Naive B cell (primary cell): ENCODE results near the gene HMGCS2. TPM values are rescaled to one million over a fixed set of nuclear protein-coding genes. Genes with fewer than 3 reads are reported as not detected.

Experiments used
- ATAC-seq, 2 donors: fragments of 150-1000 bp; cut with Tn5 transposase; 2 replicates each; pipeline ENCODE4 v1.10.0; 2021; ENCODE audit warnings: low read depth in 2 of 2, mild to moderate bottlenecking in 2 of 2, moderate library complexity in 2 of 2
- DNase-seq: peaks from one replicate; pipeline ENCODE4 v3.0.0; 2022
- H3K27ac Mint-ChIP-seq, 6 donors: one replicate each; pipeline ENCODE4 v1.8.0; 2020 to 2022; ENCODE audit warnings: mild to moderate bottlenecking in 6 of 6, mixed read lengths in 6 of 6, moderate library complexity in 5 of 6, inconsistent platforms in 2 of 6
- H3K27me3 Mint-ChIP-seq, 3 donors: one replicate each; pipeline ENCODE4 v1.8.0; 2021 to 2022; ENCODE audit warnings: mixed read lengths in 3 of 3, mild to moderate bottlenecking in 1 of 3
- H3K36me3 Mint-ChIP-seq, 2 donors: one replicate each; pipeline ENCODE4 v1.8.0; 2020 to 2022; ENCODE audit warnings: mixed read lengths in 2 of 2, inconsistent platforms in 1 of 2, mild to moderate bottlenecking in 1 of 2
- H3K4me1 Mint-ChIP-seq, 3 donors: one replicate each; pipeline ENCODE4 v1.8.0; 2020 to 2022; ENCODE audit warnings: mixed read lengths in 3 of 3, inconsistent platforms in 1 of 3, mild to moderate bottlenecking in 1 of 3, moderate library complexity in 1 of 3
- H3K4me3 Mint-ChIP-seq, 8 donors: one replicate each; pipeline ENCODE4 v1.8.0; 2020 to 2022; ENCODE audit warnings: mild to moderate bottlenecking in 8 of 8, mixed read lengths in 8 of 8, moderate library complexity in 8 of 8, inconsistent platforms in 2 of 8
- H3K9me3 Mint-ChIP-seq, 7 donors: one replicate each; pipeline ENCODE4 v1.8.0; 2020 to 2022; ENCODE audit warnings: mixed read lengths in 7 of 7, mild to moderate bottlenecking in 5 of 7, inconsistent platforms in 2 of 7, moderate library complexity in 1 of 7
- polyA plus RNA-seq, 6 donors: library from polyadenylated mRNA; unstranded; fragments of 300-500 nt; fragmentation: Illumina TruSeq; gene quantifications; one replicate each; pipeline ENCODE4 v1.2.3, GENCODE V29; 2021; ENCODE audit warnings: low read depth in 6 of 6

HMGCS2 gene
- polyA plus RNA-seq, 6 donors from 2014 or later = not detected

GRCh38 chr1:119783354-119784185 lies 14.9 kb upstream of the HMGCS2 start:
- Mint-ChIP-seq H3K36me3 (no peaks in the 10 kb centered on the region), H3K4me1 (no peaks in the 10 kb centered on the region), H3K4me3 (no peak overlapping the region), H3K9me3 (peaks cover 0 to 1% (median 0%) of the 10 kb centered on the region in 7 donors), H3K27ac (peak overlapping the region in 1 of 6 donors; percentile 59), H3K27me3 (peaks cover 0 to 8% (median 4%) of the 10 kb centered on the region in 3 donors)
- ATAC-seq (no peak), DNase-seq (no peak)

DNA sequence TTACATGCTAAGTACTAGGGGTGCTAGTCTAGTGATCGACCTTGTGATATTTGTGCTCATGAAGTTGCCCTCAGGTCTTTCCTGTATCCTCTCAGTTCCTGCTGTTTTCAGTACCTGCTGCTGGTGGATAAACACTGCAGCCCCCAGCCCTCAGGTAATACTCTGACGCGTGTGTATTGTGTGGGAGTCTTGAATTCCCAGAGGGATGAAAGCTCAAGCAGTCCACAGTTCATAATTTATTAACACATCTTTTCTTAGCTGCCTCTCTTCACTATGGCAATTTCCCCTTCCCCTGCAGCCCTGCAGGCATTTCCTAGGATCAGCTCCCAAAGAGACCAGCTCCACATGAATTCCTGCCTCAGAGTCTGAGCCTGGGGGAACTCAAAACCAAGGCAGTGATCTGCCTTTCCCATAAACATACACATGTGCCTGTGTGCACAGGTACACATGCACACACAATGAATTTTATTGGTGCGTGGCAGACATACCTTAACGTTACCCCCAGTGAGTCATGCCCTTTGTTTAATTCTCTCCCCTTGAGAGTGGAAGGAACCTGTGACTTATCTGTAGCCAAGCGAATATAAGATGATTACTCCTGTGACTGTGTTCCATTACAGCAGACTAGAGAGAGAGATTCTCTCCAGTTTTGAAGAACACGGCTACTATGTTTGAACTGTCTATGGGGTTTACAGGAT lies 14.1 kb upstream of the HMGCS2 start:
- Mint-ChIP-seq H3K36me3 (no peaks in the 10 kb centered on the region), H3K27me3 (peaks cover 4 to 8% (median 5%) of the 10 kb centered on the region in 3 donors), H3K4me3 (no peak overlapping the region), H3K27ac (no peak overlapping the region), H3K4me1 (no peaks in the 10 kb centered on the region), H3K9me3 (peaks cover 0 to 1% (median 0%) of the 10 kb centered on the region in 7 donors)
- no peak for DNase-seq
- ATAC-seq = no peak

- H3K27me3 Mint-ChIP-seq = peaks cover 4 to 8% (median 7%) of the 10 kb centered on the region in 3 donors
- H3K4me3 Mint-ChIP-seq = no peak overlapping the region
- peaks cover 0 to 1% (median 0%) of the 10 kb centered on the region in 7 donors for H3K9me3 Mint-ChIP-seq
- no peaks in the 10 kb centered on the region for H3K4me1 Mint-ChIP-seq
- no peaks in the 10 kb centered on the region for H3K36me3 Mint-ChIP-seq
- no peak for ATAC-seq
- no peak overlapping the region for H3K27ac Mint-ChIP-seq
- DNase-seq = no peak
Observed at GRCh38 chr1:119781434-119782210, 12.9 kb upstream of the HMGCS2 start.

- H3K4me3 Mint-ChIP-seq = no peak overlapping the region
- DNase-seq (no peak), ATAC-seq (no peak)
- peaks cover 8 to 15% (median 9%) of the 10 kb centered on the region in 3 donors for H3K27me3 Mint-ChIP-seq
- H3K36me3 Mint-ChIP-seq = no peaks in the 10 kb centered on the region
- H3K27ac Mint-ChIP-seq = no peak overlapping the region
- no peaks in the 10 kb centered on the region for H3K4me1 Mint-ChIP-seq
- H3K9me3 Mint-ChIP-seq = peaks cover 0 to 1% (median 0%) of the 10 kb centered on the region in 7 donors
Observed at GRCh38 chr1:119779869-119780356, 11.2 kb upstream of the HMGCS2 start.

- no peak for ATAC-seq
- H3K27me3 Mint-ChIP-seq = peaks cover 8 to 15% (median 9%) of the 10 kb centered on the region in 3 donors
- H3K9me3 Mint-ChIP-seq = peaks cover 0 to 1% (median 0%) of the 10 kb centered on the region in 7 donors
- DNase-seq = no peak
- H3K4me3 Mint-ChIP-seq = no peak overlapping the region
- H3K4me1 Mint-ChIP-seq = no peaks in the 10 kb centered on the region
- H3K27ac Mint-ChIP-seq = no peak overlapping the region
- no peaks in the 10 kb centered on the region for H3K36me3 Mint-ChIP-seq
Observed at GRCh38 chr1:119778886-119779560, 10.3 kb upstream of the HMGCS2 start.

- H3K27me3 Mint-ChIP-seq = peaks cover 8 to 15% (median 9%) of the 10 kb centered on the region in 3 donors
- ATAC-seq (no peak), DNase-seq (no peak)
- H3K36me3 Mint-ChIP-seq = no peaks in the 10 kb centered on the region
- no peak overlapping the region for H3K27ac Mint-ChIP-seq
- no peak overlapping the region for H3K4me3 Mint-ChIP-seq
- peaks cover 0 to 1% (median 0%) of the 10 kb centered on the region in 7 donors for H3K9me3 Mint-ChIP-seq
- H3K4me1 Mint-ChIP-seq = no peaks in the 10 kb centered on the region
Observed at GRCh38 chr1:119778359-119778758, 9.7 kb upstream of the HMGCS2 start.

- no peaks in the 10 kb centered on the region for H3K9me3 Mint-ChIP-seq
- no peaks in the 10 kb centered on the region for H3K36me3 Mint-ChIP-seq
- H3K4me3 Mint-ChIP-seq = no peak overlapping the region
- ATAC-seq (no peak), DNase-seq (no peak)
- peaks cover 0 to 15% (median 9%) of the 10 kb centered on the region in 3 donors for H3K27me3 Mint-ChIP-seq
- H3K4me1 Mint-ChIP-seq = no peaks in the 10 kb centered on the region
- H3K27ac Mint-ChIP-seq = no peak overlapping the region
Observed at GRCh38 chr1:119774746-119775490, 6.2 kb upstream of the HMGCS2 start.

- DNase-seq (no peak), ATAC-seq (no peak)
- no peak overlapping the region for H3K27ac Mint-ChIP-seq
- H3K36me3 Mint-ChIP-seq = no peaks in the 10 kb centered on the region
- H3K4me3 Mint-ChIP-seq = no peak overlapping the region
- H3K27me3 Mint-ChIP-seq = peaks cover 0 to 15% (median 9%) of the 10 kb centered on the region in 3 donors
- H3K4me1 Mint-ChIP-seq = no peaks in the 10 kb centered on the region
- H3K9me3 Mint-ChIP-seq = no peaks in the 10 kb centered on the region
Observed at GRCh38 chr1:119773711-119774241, 5.1 kb upstream of the HMGCS2 start.

DNA sequence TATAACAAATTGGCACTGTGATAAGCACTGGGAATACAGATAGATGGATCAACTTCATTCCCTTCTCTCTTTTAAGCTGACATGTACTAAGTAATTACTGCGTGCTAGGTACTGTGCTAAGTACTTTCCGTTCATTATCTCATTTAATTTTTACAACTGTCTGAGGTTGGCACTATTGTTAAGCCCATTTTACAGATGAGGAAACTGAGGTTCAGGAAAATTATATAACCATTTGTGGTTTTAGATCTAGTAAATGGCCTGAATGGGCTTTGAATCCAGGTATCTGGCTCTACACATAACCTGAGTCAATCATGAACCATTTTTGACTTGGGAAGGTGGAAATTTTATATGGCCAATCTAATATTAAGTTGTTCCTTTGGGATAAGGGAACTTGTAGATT lies 3.6 kb upstream of the HMGCS2 start:
- DNase-seq (no peak), ATAC-seq (no peak)
- Mint-ChIP-seq H3K27ac (no peak overlapping the region), H3K36me3 (no peaks in the 10 kb centered on the region), H3K4me1 (no peaks in the 10 kb centered on the region), H3K27me3 (peaks cover 0 to 13% (median 12%) of the 10 kb centered on the region in 3 donors), H3K4me3 (no peak overlapping the region), H3K9me3 (no peaks in the 10 kb centered on the region)

GRCh38 chr1:119771770-119772169 lies 3.1 kb upstream of the HMGCS2 start:
- DNase-seq (no peak), ATAC-seq (no peak)
- no peaks in the 10 kb centered on the region for H3K4me1 Mint-ChIP-seq
- no peak overlapping the region for H3K27ac Mint-ChIP-seq
- no peak overlapping the region for H3K4me3 Mint-ChIP-seq
- peaks cover 0 to 1% (median 0%) of the 10 kb centered on the region in 7 donors for H3K9me3 Mint-ChIP-seq
- H3K36me3 Mint-ChIP-seq = no peaks in the 10 kb centered on the region
- peaks cover 4 to 18% (median 17%) of the 10 kb centered on the region in 3 donors for H3K27me3 Mint-ChIP-seq

- ATAC-seq = no peak
- no peak overlapping the region for H3K27ac Mint-ChIP-seq
- H3K9me3 Mint-ChIP-seq = peaks cover 0 to 1% (median 0%) of the 10 kb centered on the region in 7 donors
- no peaks in the 10 kb centered on the region for H3K36me3 Mint-ChIP-seq
- no peak overlapping the region for H3K4me3 Mint-ChIP-seq
- peaks cover 4 to 20% (median 19%) of the 10 kb centered on the region in 3 donors for H3K27me3 Mint-ChIP-seq
- H3K4me1 Mint-ChIP-seq = no peaks in the 10 kb centered on the region
- DNase-seq = no peak
Observed at GRCh38 chr1:119771016-119771415, 2.3 kb upstream of the HMGCS2 start.

DNA sequence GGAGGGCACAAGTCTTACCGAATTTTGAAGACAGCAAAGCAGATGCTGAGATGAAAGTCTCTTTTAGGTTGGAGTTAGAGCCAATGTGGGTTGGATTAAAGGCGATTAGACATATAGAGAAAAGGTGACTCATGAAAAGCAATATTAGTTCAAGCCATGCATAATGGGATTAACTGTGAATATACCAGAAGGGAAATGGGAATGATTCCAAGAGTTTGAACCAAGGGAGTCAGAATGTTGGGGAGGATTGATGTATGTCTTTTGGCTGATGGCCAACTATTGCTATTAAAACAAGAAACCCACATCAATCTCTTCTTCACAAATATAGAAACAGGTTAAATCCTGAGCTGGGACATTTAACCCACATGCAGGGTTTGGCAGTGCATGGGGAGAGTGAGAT lies 1.2 kb downstream of the HMGCS2 start:
- no peaks in the 10 kb centered on the region for H3K4me1 Mint-ChIP-seq
- no peaks in the 10 kb centered on the region for H3K36me3 Mint-ChIP-seq
- ATAC-seq (no peak), DNase-seq (no peak)
- H3K4me3 Mint-ChIP-seq = no peak overlapping the region
- peaks cover 4 to 13% (median 12%) of the 10 kb centered on the region in 3 donors for H3K27me3 Mint-ChIP-seq
- no peak overlapping the region for H3K27ac Mint-ChIP-seq
- peaks cover 0 to 1% (median 0%) of the 10 kb centered on the region in 7 donors for H3K9me3 Mint-ChIP-seq
